Astrocyte of the cerebellum (primary cell): ENCODE results near the gene HIPK2.
"Not testable (repeated sequence)": the region's sequence is repeated elsewhere in the genome, so short reads cannot be mapped to it uniquely, and the experiment has no call there.

Experiments
- DNase-seq: peaks from one replicate; pipeline ENCODE4 v3.0.0-alpha.2; 2011; ENCODE audit warnings: low read depth
- H3K4me3 ChIP-seq: 2 replicates; pipeline ENCODE4 v1.5.1; 2011; ENCODE audit warnings: mild to moderate bottlenecking, low read depth, low read length, moderate library complexity
- in situ Hi-C: cut with HindIII; loops from 2 replicates; pipeline ENCODE4 v1.10.0; 2017; ENCODE audit warnings: low sequenced_read_pairs
- TF ChIP-seq, protein P1 (sequence below): IDR thresholded peaks from 2 replicates; pipeline ENCODE4 v1.5.1; 2012; ENCODE audit warnings: low read length, low read depth, moderate library complexity, mild to moderate bottlenecking; ENCODE audit errors: missing control alignments

Gene HIPK2

GRCh38 chr7:139671967-139672366 is 105.8 kb downstream of the HIPK2 start:
- DNase-seq, result no peak
- no peak overlapping the region for H3K4me3 ChIP-seq
- in situ Hi-C loops, result no loop called here
- TF ChIP-seq, protein P1, sequence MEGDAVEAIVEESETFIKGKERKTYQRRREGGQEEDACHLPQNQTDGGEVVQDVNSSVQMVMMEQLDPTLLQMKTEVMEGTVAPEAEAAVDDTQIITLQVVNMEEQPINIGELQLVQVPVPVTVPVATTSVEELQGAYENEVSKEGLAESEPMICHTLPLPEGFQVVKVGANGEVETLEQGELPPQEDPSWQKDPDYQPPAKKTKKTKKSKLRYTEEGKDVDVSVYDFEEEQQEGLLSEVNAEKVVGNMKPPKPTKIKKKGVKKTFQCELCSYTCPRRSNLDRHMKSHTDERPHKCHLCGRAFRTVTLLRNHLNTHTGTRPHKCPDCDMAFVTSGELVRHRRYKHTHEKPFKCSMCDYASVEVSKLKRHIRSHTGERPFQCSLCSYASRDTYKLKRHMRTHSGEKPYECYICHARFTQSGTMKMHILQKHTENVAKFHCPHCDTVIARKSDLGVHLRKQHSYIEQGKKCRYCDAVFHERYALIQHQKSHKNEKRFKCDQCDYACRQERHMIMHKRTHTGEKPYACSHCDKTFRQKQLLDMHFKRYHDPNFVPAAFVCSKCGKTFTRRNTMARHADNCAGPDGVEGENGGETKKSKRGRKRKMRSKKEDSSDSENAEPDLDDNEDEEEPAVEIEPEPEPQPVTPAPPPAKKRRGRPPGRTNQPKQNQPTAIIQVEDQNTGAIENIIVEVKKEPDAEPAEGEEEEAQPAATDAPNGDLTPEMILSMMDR, result no peak

DNA sequence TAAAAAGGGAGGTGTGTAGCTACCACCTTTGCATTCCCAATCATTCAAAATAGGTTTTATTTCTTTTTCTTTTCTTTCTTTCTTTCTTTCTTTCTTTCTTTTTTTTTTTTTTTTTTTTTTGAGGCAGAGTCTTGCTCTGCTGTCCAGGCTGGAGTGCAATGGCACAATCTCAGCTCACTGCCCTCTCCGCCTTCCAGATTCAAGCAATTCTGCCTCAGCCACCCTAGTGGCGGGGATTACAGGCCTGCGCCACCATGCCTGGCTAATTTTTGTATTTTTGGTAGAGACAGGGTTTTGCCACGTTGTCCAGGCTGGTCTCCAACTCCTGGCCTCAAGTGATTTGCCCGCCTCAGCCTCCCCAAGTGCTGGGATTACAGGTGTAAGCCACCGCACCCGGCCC is 107.1 kb downstream of the HIPK2 start:
- in situ Hi-C loops, H3K4me3 ChIP-seq, DNase-seq: not testable (repeated sequence)

- in situ Hi-C loops, result no loop called here
- no peak overlapping the region for H3K4me3 ChIP-seq
- DNase-seq, result no peak
- TF ChIP-seq, protein P1, result no peak
Measured at GRCh38 chr7:139669106-139670061, 108.4 kb downstream of the HIPK2 start.

- in situ Hi-C loops, result no loop called here
- TF ChIP-seq, protein P1, result no peak
- DNase-seq, result no peak
- H3K4me3 ChIP-seq, result no peak overlapping the region
Measured at GRCh38 chr7:139667377-139667776, 110.4 kb downstream of the HIPK2 start.

DNA sequence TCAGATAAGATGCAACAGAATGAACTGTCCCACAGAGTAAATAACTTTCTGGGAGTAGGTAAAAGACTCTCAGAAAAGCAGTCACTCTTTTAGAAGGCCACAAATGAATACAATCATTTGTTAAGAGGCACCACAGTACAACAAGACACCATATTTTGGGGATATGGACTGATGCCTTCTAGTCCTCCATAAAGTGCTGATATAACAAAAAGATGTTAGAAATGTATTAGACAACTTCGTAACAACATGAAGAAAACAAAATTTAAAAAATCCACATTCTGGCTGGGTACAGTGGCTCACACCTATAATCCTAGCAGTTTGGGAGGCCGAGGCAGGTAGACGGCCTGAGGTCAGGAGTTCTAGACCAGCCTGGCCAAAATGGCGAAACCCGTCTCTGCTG is 111.3 kb downstream of the HIPK2 start:
- DNase-seq, result no peak
- in situ Hi-C loops, result no loop called here
- TF ChIP-seq, protein P1, result no peak
- no peak overlapping the region for H3K4me3 ChIP-seq

GRCh38 chr7:139664434-139664833 is 113.4 kb downstream of the HIPK2 start:
- DNase-seq, result no peak
- H3K4me3 ChIP-seq, result no peak overlapping the region
- in situ Hi-C loops, result no loop called here
- TF ChIP-seq, protein P1, result no peak

- H3K4me3 ChIP-seq, result no peak overlapping the region
- in situ Hi-C loops, result no loop called here
- TF ChIP-seq, protein P1, result no peak
- DNase-seq, result no peak
Measured at GRCh38 chr7:139663608-139664177, 114.1 kb downstream of the HIPK2 start.
